ENCODE results near the gene SLC18A2.

DNA sequence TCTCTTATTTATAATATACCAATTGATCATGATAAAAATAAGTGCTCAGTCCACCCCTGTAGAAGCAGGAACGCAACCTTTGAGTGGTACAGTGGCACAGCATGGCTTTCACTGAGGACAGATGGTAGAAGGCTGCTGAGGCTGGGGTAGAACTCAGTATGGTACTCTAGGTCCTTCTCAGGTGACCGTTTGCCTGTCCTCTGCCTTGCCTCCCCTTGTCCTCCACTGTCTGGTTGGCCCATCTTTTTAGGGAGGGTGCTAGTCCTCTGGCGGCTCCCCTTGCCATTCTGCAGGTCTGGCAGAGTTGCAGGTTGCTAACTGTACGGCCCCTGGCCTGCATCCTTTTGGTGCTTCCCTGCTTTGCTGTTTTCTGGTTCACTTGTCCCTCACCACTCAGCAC lies 27.3 kb downstream of the SLC18A2 start:
- TF ChIP-seq POLR2A (IDR thresholded peaks at IDR 0.05), result no peak
- TF ChIP-seq, protein P1, sequence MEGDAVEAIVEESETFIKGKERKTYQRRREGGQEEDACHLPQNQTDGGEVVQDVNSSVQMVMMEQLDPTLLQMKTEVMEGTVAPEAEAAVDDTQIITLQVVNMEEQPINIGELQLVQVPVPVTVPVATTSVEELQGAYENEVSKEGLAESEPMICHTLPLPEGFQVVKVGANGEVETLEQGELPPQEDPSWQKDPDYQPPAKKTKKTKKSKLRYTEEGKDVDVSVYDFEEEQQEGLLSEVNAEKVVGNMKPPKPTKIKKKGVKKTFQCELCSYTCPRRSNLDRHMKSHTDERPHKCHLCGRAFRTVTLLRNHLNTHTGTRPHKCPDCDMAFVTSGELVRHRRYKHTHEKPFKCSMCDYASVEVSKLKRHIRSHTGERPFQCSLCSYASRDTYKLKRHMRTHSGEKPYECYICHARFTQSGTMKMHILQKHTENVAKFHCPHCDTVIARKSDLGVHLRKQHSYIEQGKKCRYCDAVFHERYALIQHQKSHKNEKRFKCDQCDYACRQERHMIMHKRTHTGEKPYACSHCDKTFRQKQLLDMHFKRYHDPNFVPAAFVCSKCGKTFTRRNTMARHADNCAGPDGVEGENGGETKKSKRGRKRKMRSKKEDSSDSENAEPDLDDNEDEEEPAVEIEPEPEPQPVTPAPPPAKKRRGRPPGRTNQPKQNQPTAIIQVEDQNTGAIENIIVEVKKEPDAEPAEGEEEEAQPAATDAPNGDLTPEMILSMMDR (IDR thresholded peaks at IDR 0.05), result no peak
